ENCODE results near the gene PTPN14.

GRCh38 chr1:214316593-214316992, 234.8 kb downstream of the PTPN14 start:
- no peak for TF ChIP-seq POLR2A (IDR thresholded peaks at IDR 0.05; ENCODE audit: low read length)
- no peak for TF ChIP-seq GATA1 (IDR thresholded peaks at IDR 0.05; ENCODE audit: low read depth, low read length)
